Measurements from ENCODE around the gene PLP1.

- TF ChIP-seq CBFB (CRISPR knock-in tag; IDR thresholded peaks at IDR 0.05; ENCODE audit: low read depth) (no peak), USF1 (CRISPR knock-in tag; IDR thresholded peaks at IDR 0.05) (no peak), NR1H2 (CRISPR knock-in tag; IDR thresholded peaks at IDR 0.05) (no peak)
These were observed 16.4 kb downstream of the PLP1 start for GRCh38 chrX:103792916-103793544.

Measured in WTC11 (cell line).